IPS-18a (cell line): ENCODE measurements around the gene TTLL10.

ENCODE experiments used
- H3K27ac ChIP-seq: one replicate; pipeline ENCODE4 v1.5.1; 2013; ENCODE audit warnings: low read length
- H3K27me3 ChIP-seq: one replicate; pipeline ENCODE4 v1.6.1; 2013; ENCODE audit warnings: mild to moderate bottlenecking, low read length; ENCODE audit not compliant: control insufficient read depth, insufficient read depth
- H3K36me3 ChIP-seq: one replicate; pipeline ENCODE4 v1.6.1; 2013; ENCODE audit warnings: low read depth, low read length; ENCODE audit not compliant: control insufficient read depth
- H3K4me1 ChIP-seq: one replicate; pipeline ENCODE4 v1.6.1; 2013; ENCODE audit warnings: low read depth, low read length; ENCODE audit not compliant: control insufficient read depth
- H3K4me3 ChIP-seq: one replicate; pipeline ENCODE4 v1.5.1; 2013; ENCODE audit warnings: low read length
- H3K9ac ChIP-seq: one replicate; pipeline ENCODE4 v1.6.1; 2013; ENCODE audit warnings: mild to moderate bottlenecking, low read length, moderate library complexity
- H3K9me3 ChIP-seq: one replicate; pipeline ENCODE4 v1.6.1; 2013; ENCODE audit warnings: low read depth, low read length; ENCODE audit not compliant: control insufficient read depth

TTLL10 gene

DNA sequence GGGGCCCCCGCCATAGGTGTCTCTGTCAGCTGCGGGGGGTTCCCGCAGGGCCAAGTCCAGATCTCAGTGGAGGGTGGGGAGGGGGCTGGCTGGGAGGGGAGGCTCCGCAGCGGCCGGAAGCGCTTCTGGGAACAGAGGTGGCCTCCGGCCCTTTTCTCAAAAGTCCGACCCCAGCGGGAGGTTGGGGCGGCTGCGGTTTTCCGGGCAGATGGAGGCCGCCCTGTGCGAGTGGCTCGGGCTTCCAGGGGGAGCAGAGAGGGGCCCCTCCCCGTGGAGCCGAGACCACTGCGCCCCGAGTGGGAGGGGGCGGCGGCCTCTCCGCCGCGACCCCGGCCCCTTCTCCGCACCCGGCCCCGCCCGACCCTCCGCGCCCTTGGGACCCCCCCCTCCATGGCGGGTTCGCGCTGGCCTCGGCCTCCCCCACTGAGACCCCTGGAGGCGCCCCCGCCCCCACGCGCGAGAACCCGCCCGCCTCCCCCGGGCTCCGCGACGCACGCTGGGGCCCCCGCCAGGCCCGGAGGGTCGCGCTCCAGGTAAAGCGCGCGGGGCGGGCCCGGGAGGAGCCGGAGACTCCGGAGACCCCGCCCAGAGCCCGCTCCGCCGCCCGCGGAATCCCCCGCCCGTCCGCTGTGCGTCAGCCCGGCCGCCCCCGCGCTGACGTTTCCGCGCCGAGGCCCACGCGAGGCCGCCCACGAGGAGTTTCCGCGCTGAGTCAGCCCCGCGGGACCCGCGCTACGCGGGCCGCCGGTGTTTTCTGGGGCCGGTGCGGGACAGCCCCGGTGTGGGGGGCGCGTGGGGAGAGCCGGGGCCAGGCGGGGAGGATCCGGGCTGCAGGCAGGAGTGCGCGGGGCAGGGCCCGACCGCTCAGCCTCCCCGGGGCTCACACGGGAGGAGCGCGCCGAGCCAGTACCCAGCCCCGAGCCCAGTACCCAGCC is 27.5 kb downstream of the TTLL10 start:
- Histone ChIP-seq H3K9ac (no peak overlapping the region), H3K9me3 (no peaks in the 10 kb centered on the region), H3K4me3 (peak overlapping the region; percentile 33), H3K4me1 (peaks cover 3% of the 10 kb centered on the region), H3K27me3 (peaks cover 26% of the 10 kb centered on the region), H3K27ac (no peak overlapping the region), H3K36me3 (no peaks in the 10 kb centered on the region)

DNA sequence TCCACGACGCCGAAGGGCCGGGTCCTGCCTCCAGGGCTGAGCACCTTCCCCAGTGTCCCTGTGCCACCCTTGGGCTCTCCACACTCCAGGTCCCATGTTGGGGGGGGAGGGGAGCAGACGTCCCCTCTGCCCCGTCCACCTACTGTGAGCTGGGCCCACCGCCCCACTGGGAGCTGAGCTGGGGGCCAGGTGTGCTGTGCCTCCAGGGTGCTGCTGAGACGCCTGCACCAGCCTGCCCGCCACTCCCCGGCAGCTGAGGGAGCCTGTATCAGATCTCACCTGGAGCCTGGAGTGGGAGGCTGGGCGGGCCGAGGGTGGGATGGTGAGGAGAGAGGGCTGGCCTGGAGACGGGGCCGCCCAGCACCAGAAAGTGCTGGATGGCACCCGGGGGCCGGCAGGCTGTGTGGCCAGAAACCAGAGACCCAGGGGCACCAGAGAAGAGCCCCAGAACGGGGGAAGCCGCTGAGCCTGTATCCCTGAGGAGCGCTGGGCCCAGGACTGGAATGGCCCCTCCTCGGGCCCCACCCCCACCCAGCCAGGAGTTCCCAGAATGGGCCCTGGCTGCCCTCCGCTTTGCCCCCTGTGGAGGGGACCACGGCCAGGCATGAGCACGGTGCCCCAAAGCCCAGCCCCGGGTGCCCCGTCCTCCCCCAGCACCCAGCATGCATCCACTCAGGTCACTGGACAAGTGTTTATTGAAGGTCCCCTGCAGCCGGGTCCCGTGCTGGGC is 29.3 kb downstream of the TTLL10 start:
- H3K27me3 ChIP-seq: peaks cover 38% of the 10 kb centered on the region
- peaks cover 3% of the 10 kb centered on the region for H3K4me1 ChIP-seq

DNA sequence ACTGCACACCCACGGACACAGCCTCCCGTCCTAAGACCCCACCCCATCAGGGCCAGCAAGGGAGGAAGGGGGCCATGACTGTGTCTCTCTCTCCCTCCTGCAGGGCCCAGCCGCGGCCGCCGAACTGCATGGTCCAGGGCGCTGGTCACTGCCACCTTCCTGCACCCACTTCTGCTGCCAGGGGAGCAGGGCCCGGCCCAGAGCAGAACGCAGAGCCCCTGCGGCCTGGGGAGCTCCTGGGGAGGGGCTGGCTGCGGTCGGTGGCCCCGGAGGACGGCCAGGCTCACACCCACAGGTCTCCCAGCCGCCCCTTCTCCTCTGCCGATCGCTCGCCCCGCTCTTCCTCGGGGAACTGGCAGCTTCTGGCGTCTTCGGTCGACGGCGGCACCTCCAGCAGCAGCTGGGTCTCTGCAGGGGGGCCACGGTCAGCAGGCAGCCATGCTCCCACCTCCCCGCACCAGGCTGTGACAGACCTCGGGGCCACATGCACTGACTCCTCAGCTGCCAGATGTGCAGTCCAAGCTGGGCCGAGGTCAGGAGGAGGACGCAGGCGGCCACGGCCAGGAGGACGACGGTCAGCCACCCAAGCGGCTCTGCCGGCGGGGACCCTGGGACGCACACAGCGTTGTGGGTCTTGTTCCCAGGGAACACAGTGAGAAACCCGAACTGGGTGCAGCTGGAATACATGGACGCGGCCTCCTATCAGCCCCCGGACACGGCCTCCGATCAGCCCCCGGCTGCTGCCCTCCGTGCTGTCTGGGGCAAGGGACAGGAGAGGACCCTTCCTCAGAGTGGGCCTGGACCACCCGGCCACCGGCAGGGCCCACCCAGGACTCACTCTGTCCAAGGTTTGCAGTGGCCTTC is 30.1 kb downstream of the TTLL10 start:
- H3K4me3 ChIP-seq: no peak overlapping the region
- no peaks in the 10 kb centered on the region for H3K36me3 ChIP-seq
- H3K9me3 ChIP-seq: no peaks in the 10 kb centered on the region
- no peak overlapping the region for H3K27ac ChIP-seq
- peaks cover 3% of the 10 kb centered on the region for H3K4me1 ChIP-seq
- peaks cover 38% of the 10 kb centered on the region for H3K27me3 ChIP-seq
- no peak overlapping the region for H3K9ac ChIP-seq

More for the DNA sequence above, 29.3 kb downstream of the TTLL10 start:
- H3K9ac ChIP-seq: no peak overlapping the region
- H3K4me3 ChIP-seq: no peak overlapping the region
- no peaks in the 10 kb centered on the region for H3K9me3 ChIP-seq
- H3K36me3 ChIP-seq: no peaks in the 10 kb centered on the region
- no peak overlapping the region for H3K27ac ChIP-seq

DNA sequence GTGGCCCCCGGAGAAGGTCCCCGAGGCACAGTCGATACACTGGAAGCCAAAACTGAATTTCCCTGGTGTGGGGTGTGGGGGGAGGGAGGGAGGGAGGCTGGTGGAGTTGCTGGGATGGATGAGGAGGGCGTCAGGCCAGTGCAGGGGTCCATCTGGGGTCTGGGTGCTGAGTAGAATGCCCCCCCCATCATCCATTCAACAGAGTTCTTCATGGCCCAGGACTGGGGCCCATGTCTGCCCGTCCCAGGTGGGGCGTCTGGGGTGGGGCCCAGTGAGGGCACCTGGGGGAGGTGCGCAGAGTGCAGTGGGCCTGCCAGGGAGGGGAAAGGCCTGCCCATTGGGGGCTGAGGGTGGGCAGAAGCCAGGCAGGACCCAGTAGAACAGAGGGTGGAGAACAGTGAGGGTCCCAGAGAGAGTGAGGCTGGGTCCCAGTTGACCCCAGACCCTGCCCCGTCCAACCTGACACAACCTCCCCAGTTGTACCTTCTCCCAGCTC is 30.8 kb downstream of the TTLL10 start:
- no peak overlapping the region for H3K9ac ChIP-seq
- H3K27me3 ChIP-seq: peaks cover 38% of the 10 kb centered on the region

DNA sequence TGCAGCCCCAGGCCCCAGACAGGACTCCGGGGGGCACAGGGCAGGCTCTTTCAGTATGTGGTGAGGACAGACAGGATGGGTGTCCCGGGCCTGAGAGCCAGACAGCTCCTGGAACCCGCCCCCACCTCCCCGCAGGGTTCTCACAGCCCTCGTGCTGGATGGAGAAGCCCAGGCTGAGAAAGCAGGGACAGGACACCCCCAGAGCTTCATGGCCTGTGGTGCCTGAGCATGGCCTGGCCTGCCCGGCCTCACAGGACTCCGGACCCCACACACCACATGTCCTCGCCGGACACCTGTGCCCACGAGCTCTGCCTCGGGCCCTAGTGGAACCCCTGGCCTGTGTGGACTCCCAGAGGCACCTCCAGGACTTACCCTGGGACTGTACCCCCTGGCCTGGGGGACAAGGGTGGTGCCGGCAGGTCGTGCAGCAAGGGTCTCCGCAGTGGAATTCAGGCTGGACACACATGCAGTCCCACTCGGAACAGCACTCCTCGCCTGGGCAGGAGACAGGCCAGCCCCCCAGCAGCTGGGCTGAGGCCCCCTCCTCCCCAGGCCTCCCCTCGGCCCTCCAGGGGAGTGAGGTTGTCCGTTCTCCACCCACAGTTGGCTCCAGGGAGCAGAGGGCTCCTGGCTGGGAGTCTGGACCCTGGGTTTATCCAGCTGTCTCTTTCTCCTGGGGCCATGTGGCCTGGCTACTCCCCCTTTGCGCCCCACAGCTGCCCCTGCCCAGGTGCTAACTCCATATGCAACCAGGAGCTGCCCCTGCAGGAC is 31.5 kb downstream of the TTLL10 start:
- no peak overlapping the region for H3K27ac ChIP-seq
- H3K9ac ChIP-seq: no peak overlapping the region
- peaks cover 34% of the 10 kb centered on the region for H3K27me3 ChIP-seq

More for the DNA sequence above, 30.8 kb downstream of the TTLL10 start:
- H3K9me3 ChIP-seq: no peaks in the 10 kb centered on the region
- H3K4me1 ChIP-seq: peaks cover 3% of the 10 kb centered on the region
- H3K36me3 ChIP-seq: no peaks in the 10 kb centered on the region
- no peak overlapping the region for H3K4me3 ChIP-seq
- no peak overlapping the region for H3K27ac ChIP-seq

DNA sequence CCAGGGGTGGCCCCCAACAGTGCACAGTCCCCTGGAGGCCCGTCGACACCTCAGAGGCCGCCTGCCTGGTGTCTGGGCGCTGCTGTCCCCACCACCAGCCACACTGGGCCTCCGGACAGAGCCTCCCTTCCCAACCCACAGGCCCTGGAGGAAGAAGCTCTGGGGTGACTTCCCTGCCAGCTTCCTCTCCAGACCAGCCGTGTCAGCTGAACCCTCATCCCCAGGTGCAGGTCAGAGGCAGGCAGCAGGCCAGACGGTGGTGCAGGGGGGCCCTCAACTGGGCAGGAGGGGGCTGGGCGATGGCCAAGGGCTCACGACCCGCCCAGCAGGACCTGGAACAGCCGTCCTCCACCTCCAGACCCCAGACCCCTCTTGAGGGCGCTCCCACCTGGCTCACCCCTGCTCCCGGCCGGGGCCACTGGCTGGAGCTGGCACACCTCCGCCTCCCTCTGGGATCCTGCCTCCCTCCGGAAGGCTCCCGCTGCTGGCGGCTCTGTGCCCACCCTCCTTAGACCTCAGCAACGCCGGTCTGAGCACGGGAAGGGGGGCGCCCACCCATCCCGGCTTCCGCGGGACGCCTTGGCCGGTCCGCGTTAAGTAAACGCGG is 32.2 kb downstream of the TTLL10 start:
- H3K9ac ChIP-seq: no peak overlapping the region
- peaks cover 29% of the 10 kb centered on the region for H3K27me3 ChIP-seq
- H3K4me1 ChIP-seq: no peaks in the 10 kb centered on the region
- H3K4me3 ChIP-seq: peak overlapping the region; percentile 35
- H3K9me3 ChIP-seq: no peaks in the 10 kb centered on the region
- no peaks in the 10 kb centered on the region for H3K36me3 ChIP-seq
- no peak overlapping the region for H3K27ac ChIP-seq

More for the DNA sequence above, 31.5 kb downstream of the TTLL10 start:
- Histone ChIP-seq H3K4me3 (no peak overlapping the region), H3K9me3 (no peaks in the 10 kb centered on the region), H3K4me1 (peaks cover 3% of the 10 kb centered on the region), H3K36me3 (no peaks in the 10 kb centered on the region)

DNA sequence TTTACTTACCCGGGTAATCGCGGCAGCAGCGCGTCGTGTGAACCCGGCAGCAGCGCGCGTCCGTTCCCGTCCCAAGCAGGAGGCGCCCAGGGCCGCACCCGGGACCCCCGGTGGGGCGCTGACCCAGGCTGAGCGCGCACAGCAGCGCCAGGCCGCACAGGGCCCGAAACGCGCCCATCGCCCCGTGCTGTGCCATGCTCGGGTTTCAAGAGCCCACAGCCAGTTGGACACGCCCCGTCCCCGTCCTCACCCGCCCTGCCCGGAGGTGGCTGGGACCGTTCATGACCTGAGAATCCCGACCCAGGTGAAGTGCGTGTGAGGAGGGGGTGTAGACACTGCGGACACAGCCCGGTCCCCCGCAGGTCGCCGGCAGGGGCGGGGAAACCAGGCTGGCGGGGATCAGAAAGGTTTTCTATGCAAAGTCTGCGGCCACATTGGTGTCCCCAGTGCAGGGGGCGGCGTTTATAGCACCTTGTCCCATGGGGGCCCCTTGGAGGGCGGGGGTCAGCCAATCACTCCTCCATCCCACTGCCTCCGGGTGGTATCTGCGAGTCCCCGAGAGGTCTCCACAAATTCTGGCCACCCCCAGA is 32.8 kb downstream of the TTLL10 start, which contains the start of gene TNFRSF18:
Gene TNFRSF18 (minus strand): TSS at position 217 of the 590 bp plus-strand sequence. CDS start 21 bp downstream, at position 196.
- Histone ChIP-seq H3K9me3 (no peaks in the 10 kb centered on the region), H3K4me1 (no peaks in the 10 kb centered on the region), H3K27ac (no peak within 1 kb of the TSS), H3K27me3 (peaks cover 29% of the 10 kb centered on the region), H3K36me3 (no peaks in the 10 kb centered on the region), H3K9ac (no peak within 1 kb of the TSS), H3K4me3 (peak within 1 kb of the TSS; percentile 35)

DNA sequence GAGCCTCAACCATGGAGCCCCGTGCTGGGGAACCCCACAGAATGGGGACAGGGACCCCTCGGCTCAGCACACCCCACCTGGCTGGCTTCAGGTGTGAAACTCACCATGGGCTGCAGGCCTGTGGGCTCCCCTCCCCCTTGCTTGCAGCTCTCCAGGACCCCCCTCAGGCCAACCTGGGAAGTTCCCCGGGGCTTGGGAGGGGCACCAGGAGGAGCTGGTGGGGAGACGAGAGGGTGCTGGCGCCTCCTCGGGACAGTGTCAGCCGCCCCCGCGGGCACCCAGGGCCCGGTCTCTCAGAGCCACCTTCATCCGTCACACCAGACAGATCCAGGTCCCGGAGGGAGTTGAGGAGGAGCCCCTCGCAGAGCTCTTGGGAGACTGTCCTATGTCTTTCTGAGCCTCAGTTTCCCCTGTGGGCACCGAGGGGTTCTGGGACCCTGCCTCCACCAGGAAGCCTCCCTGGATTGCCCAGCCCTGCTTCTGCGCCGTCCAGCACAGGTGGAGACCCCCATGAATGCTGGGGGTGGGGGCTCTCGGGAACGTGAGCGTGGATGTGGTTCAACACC is 33.4 kb downstream of the TTLL10 start:
- H3K36me3 ChIP-seq: no peaks in the 10 kb centered on the region
- no peaks in the 10 kb centered on the region for H3K9me3 ChIP-seq
- peaks cover 29% of the 10 kb centered on the region for H3K27me3 ChIP-seq
- no peak overlapping the region for H3K9ac ChIP-seq
- no peaks in the 10 kb centered on the region for H3K4me1 ChIP-seq
- no peak overlapping the region for H3K27ac ChIP-seq
- no peak overlapping the region for H3K4me3 ChIP-seq

DNA sequence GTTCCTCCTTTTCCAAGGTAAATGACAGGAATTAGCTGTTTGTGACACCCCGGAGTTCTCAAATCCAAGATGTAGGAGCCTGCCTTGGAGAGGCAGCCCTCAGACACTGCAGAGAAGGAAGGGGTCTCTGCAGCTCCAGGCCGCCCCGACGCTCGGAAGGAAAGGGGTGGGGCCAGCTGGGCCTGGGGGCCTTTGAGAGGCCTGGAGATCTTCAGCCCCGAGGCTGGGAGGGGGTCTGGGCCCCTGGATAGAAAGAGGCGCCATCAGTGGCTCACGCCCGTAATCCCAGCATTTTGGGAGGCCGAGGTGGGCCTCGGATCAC is 33.9 kb downstream of the TTLL10 start:
- Histone ChIP-seq H3K4me1 (no peaks in the 10 kb centered on the region), H3K27me3 (peaks cover 29% of the 10 kb centered on the region), H3K36me3 (no peaks in the 10 kb centered on the region), H3K27ac (no peak overlapping the region), H3K9me3 (no peaks in the 10 kb centered on the region), H3K4me3 (no peak overlapping the region), H3K9ac (no peak overlapping the region)
